Transverse colon (tissue), 4 donors: ENCODE data around the gene SGCE.

Source experiments
- CTCF ChIP-seq, 5 experiments: fragments of 200-600 bp in 3 of 5; fragments of 450-650 bp in 2 of 5; sonication (generic) in 3 of 5; IDR thresholded peaks; 1 replicate in 2 of 5; 2 replicates in 3 of 5; pipeline ENCODE4 v1.5.1; 2016 to 2017; ENCODE audit warnings: antibody characterized with exemption in 5 of 5, inconsistent platforms in 3 of 5, mild to moderate bottlenecking in 2 of 5, moderate library complexity in 1 of 5
- POLR2A ChIP-seq: fragments of 450-650 bp; IDR thresholded peaks from one replicate; pipeline ENCODE4 v1.6.1; 2016; ENCODE audit warnings: antibody characterized with exemption, mild to moderate bottlenecking, moderate library complexity
- POLR2AphosphoS5 ChIP-seq, 3 donors: sonication (generic); formaldehyde crosslinking; IDR thresholded peaks; one replicate each; pipeline ENCODE4 v1.6.1; 2016; ENCODE audit warnings: antibody characterized with exemption in 3 of 3

- TF ChIP-seq CTCF (IDR thresholded peaks at IDR 0.05) (no peak), POLR2A (no peak), POLR2AphosphoS5 (IDR thresholded peaks at IDR 0.05) (no peak)
Observed at GRCh38 chr7:94657771-94658693, 2.1 kb upstream of the SGCE start.
